GM18505 (cell line): Measurements from ENCODE around the gene CCDC34.

Source experiments
- ATAC-seq: cut with Tn5 transposase; IDR thresholded peaks from one replicate; pipeline ENCODE4 v1.9.1; 2021; ENCODE audit not compliant: unreplicated experiment
- POLR2A ChIP-seq: IDR thresholded peaks from 4 replicates; pipeline ENCODE4 v1.6.1; 2011; ENCODE audit warnings: borderline replicate concordance; ENCODE audit not compliant: insufficient read depth, insufficient read length; ENCODE audit errors: extremely low read depth

CCDC34 gene

GRCh38 chr11:27362749-27363575 is at the start of gene CCDC34:
Gene CCDC34 (minus strand): TSS chr11:27363215. CDS start chr11:27363194, 21 bp downstream.
- peak; percentile 67 for TF ChIP-seq POLR2A
- ATAC-seq, result peak; percentile 100

GRCh38 chr11:27412192-27412691 is 49.2 kb upstream of the CCDC34 start:
- no peak for TF ChIP-seq POLR2A
- ATAC-seq, result no peak

- no peak for ATAC-seq
- no peak for TF ChIP-seq POLR2A
These were observed 48.3 kb upstream of the CCDC34 start for GRCh38 chr11:27411328-27411727.

GRCh38 chr11:27410272-27410671 is 47.3 kb upstream of the CCDC34 start:
- no peak for ATAC-seq
- no peak for TF ChIP-seq POLR2A

- TF ChIP-seq POLR2A, result no peak
- no peak for ATAC-seq
These were observed 46.7 kb upstream of the CCDC34 start for GRCh38 chr11:27409742-27410141.

- ATAC-seq, result no peak
- TF ChIP-seq POLR2A, result no peak
These were observed 46.0 kb upstream of the CCDC34 start for GRCh38 chr11:27409049-27409448.

GRCh38 chr11:27408246-27408800 is 45.3 kb upstream of the CCDC34 start:
- ATAC-seq, result no peak
- no peak for TF ChIP-seq POLR2A

- no peak for ATAC-seq
- TF ChIP-seq POLR2A, result no peak
These were observed 43.7 kb upstream of the CCDC34 start for GRCh38 chr11:27406498-27407354.

GRCh38 chr11:27405134-27405533 is 42.1 kb upstream of the CCDC34 start:
- TF ChIP-seq POLR2A, result no peak
- ATAC-seq, result no peak

- no peak for ATAC-seq
- no peak for TF ChIP-seq POLR2A
These were observed 41.4 kb upstream of the CCDC34 start for GRCh38 chr11:27404427-27404826.

- no peak for ATAC-seq
- no peak for TF ChIP-seq POLR2A
These were observed 40.2 kb upstream of the CCDC34 start for GRCh38 chr11:27403195-27403594.

GRCh38 chr11:27402450-27402849 is 39.4 kb upstream of the CCDC34 start:
- no peak for TF ChIP-seq POLR2A
- no peak for ATAC-seq

- no peak for ATAC-seq
- TF ChIP-seq POLR2A, result no peak
These were observed 38.9 kb upstream of the CCDC34 start for GRCh38 chr11:27401833-27402316.
